Stomach (tissue), 4 donors: ENCODE data around the gene NTM.
"Not testable (repeated sequence)": the region's sequence is repeated elsewhere in the genome, so short reads cannot be mapped to it uniquely, and the experiment has no call there.

Source experiments
- CTCF ChIP-seq, 7 experiments: fragments of 450-650 bp in 4 of 7; fragments of 200-600 bp in 3 of 7; sonication (generic) in 3 of 7; IDR thresholded peaks; one replicate each; pipeline ENCODE4 v1.5.1; 2016 to 2019; ENCODE audit warnings: antibody characterized with exemption in 7 of 7, control low read depth in 2 of 7, mild to moderate bottlenecking in 1 of 7
- POLR2A ChIP-seq, 4 donors: fragments of 450-650 bp; IDR thresholded peaks; one replicate each; pipeline ENCODE4 v1.6.1; 2016; ENCODE audit warnings: antibody characterized with exemption in 4 of 4, control low read depth in 2 of 4, mild to moderate bottlenecking in 1 of 4, moderate library complexity in 1 of 4

DNA sequence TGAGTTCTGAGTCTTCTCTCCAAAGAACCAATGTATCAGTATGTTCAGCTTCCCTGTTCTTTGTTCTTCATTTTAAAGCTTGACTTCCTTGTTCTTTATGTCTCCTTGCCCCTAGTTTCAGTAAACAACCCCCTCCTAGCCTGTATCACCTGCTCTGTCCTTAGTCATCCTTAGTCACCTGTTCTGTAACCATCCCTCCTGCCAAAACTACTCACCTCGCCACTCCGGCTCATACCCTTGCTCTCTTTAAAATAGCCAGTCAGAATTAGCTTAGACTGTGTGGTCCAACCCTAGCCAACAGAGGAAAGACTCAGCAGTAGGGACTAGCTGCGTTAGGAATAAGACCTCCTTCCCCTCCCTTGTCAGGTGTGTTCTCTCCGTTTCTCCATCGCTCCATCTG, 127.3 kb downstream of the NTM start:
- not testable (repeated sequence) for TF ChIP-seq CTCF, POLR2A (IDR thresholded peaks at IDR 0.05)
